Midbrain (tissue), 1 donor: ENCODE results near the gene CELSR3.
A peak's percentile ranks its signal among the peaks of the same experiment; 100 is the strongest.

Experiments used
- DNase-seq: peaks from one replicate; lab custom pipeline; 2025; lab: John Stamatoyannopoulos, UW

Gene CELSR3

GRCh38 chr3:48633256-48633655, 29.4 kb downstream of the CELSR3 start:
- no peak for DNase-seq

- DNase-seq: no peak
Observed at GRCh38 chr3:48631516-48632448, 30.9 kb downstream of the CELSR3 start.

- DNase-seq: no peak
Observed at GRCh38 chr3:48630833-48631232, 31.9 kb downstream of the CELSR3 start.

- DNase-seq: no peak
Observed at GRCh38 chr3:48630407-48630806, 32.3 kb downstream of the CELSR3 start.

- no peak for DNase-seq
Observed at GRCh38 chr3:48629894-48630293, 32.8 kb downstream of the CELSR3 start.

- DNase-seq: no peak
Observed at GRCh38 chr3:48628277-48629017, 34.2 kb downstream of the CELSR3 start.

- DNase-seq: no peak
Observed at GRCh38 chr3:48625600-48625999, 37.1 kb downstream of the CELSR3 start.

GRCh38 chr3:48624767-48625166, 37.9 kb downstream of the CELSR3 start:
- no peak for DNase-seq

- no peak for DNase-seq
Observed at GRCh38 chr3:48623851-48624547, 38.7 kb downstream of the CELSR3 start.

- DNase-seq: no peak
Observed at GRCh38 chr3:48621461-48621869, 41.2 kb downstream of the CELSR3 start, which contains the start of gene TMEM89. Gene TMEM89, minus strand, starts transcription at chr3:48621769. Its CDS starts 13 bp downstream, at chr3:48621756.

GRCh38 chr3:48619541-48620524, 42.9 kb downstream of the CELSR3 start:
- no peak for DNase-seq

GRCh38 chr3:48617559-48617958, 45.1 kb downstream of the CELSR3 start:
- DNase-seq: no peak

- DNase-seq: no peak
Observed at GRCh38 chr3:48614044-48614443, 48.6 kb downstream of the CELSR3 start.

- DNase-seq: no peak
Observed at GRCh38 chr3:48612309-48612708, 50.4 kb downstream of the CELSR3 start.

GRCh38 chr3:48609088-48610005, 53.3 kb downstream of the CELSR3 start, which contains the start of gene UQCRC1:
Gene UQCRC1, minus strand, starts transcription at chr3:48609646. Its CDS starts 26 bp downstream, at chr3:48609620.
- DNase-seq: peak; percentile 94

- no peak for DNase-seq
Observed at GRCh38 chr3:48607519-48607918, 55.2 kb downstream of the CELSR3 start.

- no peak for DNase-seq
Observed at GRCh38 chr3:48601622-48601994, 61.1 kb downstream of the CELSR3 start.

GRCh38 chr3:48600711-48601621, 61.7 kb downstream of the CELSR3 start:
- DNase-seq: no peak
